Cerebellar cortex (tissue), 1 donor: ENCODE measurements around the gene PDE11A.
A peak's percentile ranks its signal among the peaks of the same experiment; 100 is the strongest.

Experiments
- DNase-seq: peaks from one replicate; pipeline ENCODE4 v3.0.0-alpha.2; 2015; ENCODE audit warnings: low spot score

The PDE11A gene

DNA sequence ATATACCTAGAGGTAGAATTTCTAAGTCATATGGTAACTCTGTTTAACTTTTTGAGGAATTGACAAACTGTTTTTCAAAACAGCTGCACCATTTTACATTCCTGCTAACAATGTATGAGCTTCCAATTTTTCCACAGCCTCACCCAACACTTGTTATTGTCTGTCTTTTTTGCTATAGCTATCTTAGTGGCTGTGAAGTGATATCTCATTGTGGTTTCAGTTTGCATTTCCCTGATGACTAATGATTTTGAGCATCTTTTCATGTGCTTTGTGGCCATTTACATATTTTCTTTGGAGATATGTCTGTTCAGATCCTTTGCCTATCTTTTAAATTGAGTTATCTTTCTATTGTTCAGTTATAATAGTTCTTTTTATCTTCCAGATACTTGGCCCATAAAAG lies 406.2 kb downstream of the PDE11A start:
- DNase-seq = no peak

DNA sequence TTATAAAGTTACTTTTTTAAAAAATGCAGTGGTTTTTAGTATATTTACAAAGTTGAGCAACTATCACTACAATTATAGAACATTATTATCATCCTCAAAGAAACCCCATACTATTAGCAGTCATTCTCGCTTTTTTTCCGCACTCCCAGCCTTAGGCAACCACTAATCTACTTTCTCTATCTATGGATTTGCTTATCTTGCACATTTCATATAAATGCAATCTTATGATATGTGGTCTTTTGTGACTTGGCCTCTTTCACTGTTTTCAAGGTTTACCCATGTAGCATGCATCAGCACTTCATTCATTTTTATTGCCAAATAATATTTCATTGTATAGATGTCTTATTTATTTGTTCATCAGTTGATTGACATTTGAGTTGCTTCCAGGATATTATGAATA lies 406.6 kb downstream of the PDE11A start:
- no peak for DNase-seq

DNA sequence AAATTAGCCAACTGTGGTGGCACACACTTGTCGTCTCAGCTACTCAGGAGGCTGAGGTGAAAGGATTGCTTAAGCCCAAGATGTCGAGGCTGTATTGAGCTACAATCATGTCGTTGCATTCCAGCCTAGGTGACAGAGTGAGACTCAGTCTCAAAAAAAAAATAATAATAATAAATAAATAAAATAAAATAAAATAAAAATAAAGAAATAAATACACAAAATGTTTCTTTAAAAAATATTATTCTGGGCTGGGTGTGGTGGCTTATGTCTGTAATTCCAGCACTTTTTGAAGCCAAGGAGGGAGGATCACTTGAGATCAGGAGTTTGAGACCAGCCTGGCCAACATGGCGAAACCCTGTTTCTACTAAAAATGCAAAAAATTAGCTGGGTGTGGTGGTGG lies 407.2 kb downstream of the PDE11A start:
- DNase-seq = no peak

DNA sequence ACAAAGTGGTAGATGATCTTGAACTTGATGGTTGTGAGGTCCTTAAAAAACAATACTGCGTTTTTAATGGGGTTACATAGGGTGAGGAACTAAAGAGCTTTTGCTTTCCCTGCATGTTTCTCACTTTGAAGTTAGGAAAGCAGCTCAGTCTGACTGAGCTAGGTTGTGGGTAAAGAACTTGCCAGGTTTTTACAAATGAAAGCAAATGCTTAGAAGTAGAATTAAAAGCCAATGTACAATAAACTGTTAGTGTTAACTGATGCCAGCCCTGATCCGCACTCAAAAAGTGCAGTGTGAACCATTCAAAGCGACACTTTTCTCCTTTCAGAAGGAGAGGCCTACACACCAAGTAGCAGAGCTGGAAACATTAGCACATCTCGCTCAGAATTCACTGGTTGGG lies 409.7 kb downstream of the PDE11A start:
- no peak for DNase-seq

GRCh38 chr2:177660742-177661141 lies 411.8 kb downstream of the PDE11A start:
- no peak for DNase-seq

DNA sequence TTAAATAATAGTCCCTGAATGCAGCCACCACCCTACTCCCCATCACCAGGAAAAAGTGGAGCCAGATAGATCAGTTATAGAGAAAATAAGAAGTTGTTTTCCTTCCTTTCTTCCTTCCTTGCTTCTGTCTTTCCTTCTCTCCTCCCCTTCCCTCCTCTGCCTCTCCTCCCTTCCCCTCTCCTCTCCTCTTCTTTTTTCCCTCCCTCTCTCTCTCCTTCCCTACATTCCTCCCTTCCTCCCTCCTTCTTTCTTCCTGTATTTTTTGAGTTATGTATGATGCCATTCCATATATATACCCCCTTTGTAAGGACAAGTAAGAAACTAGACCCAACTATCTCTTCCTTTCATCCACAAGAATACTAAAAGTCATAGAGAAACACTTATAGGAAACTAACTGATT lies 414.3 kb downstream of the PDE11A start:
- DNase-seq = no peak

DNA sequence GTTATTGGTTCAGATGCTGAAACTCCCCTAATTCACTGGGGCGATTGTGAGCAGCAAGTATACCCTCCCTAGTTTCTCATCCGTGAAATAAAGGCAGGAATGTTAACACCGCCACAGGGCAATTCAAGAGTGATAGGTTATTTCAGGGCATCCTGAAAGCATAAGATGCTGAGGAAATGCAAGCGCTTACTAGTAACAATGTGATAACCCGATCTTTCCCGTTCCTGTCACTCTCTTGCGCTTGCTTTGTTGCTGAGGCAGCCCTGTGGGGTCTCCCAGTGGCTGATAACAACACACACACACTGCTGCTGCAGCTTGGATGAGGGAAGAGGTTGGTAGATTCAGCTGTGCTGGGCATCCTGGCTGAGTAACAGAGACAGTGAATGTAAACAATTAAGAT lies 420.7 kb downstream of the PDE11A start:
- no peak for DNase-seq

DNA sequence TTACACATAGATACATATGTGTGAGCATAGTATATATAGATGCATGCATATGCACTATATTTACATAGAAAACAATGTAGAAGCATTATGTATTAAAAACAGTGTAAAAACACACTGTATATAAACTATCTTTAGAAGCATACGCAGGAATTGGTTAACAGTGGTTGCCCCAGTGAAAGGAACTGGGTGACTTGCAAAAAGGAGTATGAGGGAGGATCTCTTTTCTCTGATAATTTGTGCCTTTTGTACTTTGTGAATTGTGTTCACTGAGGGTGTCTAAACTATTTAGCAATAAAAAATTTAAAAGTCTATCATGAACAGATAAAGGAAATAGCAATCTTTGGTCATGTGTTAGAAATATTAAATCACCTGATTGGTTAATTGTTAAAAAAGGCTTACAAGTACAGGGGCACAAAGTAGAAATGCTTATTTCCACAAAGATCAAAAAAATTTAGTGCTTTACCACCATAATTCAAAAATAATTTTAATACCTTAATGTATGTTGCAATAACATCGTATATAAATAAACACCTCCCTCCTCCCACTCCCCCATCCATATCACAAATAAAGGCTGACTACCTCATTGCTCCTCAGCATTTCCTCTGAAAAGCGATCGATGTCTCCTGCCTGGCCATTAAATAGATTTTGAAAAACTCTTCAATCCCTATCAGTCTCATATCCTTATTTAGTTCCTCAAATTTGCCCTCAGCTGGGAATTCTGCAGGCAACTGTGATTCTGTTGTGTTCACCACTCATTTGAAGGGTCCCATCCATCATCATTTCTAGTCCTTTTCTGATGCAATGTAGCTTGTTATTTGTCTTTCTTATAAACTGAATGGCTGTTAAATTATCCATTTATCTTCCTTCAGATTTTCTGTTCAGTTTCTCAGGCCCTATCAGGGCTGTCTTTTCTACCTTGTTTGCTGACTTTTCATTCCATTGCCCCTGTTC lies 422.7 kb downstream of the PDE11A start:
- DNase-seq = no peak

DNA sequence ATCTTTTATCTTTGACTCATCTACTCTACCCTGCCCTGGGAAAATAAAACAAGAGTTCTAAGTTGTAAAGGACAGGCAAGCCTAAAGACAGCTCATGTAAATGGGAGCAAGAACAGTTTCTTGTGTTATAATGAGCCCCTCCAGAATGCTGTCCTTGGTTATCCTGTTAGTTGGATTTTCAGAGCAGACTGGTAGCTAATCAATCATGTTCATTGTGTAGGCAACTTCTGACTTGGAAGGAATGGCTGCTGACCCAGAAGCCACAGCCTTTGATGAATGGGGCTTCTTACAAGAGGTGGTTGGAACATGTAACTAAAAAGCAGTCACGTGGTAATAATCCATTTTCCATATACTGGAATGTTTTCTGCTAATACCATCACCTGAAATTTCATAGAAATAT lies 425.8 kb downstream of the PDE11A start:
- no peak for DNase-seq

DNA sequence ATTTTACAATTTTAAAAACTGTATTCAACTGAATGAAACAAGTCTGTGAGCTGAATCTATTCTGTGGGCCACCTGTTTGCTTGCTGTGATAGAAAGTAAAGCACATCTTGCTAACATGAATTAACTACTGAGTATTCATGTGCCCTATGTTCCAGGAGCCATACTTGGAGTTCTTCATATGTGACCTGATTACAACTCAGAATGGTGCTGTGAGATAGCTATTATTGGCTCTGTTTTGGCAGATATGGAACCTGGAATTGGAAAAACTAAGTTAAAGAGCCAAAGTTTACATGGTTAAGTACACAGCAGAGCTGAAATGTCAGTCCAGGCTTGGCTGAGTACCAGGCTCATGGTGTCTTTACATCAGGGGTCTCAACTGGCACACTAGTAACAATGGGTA lies 426.3 kb downstream of the PDE11A start:
- DNase-seq = no peak

DNA sequence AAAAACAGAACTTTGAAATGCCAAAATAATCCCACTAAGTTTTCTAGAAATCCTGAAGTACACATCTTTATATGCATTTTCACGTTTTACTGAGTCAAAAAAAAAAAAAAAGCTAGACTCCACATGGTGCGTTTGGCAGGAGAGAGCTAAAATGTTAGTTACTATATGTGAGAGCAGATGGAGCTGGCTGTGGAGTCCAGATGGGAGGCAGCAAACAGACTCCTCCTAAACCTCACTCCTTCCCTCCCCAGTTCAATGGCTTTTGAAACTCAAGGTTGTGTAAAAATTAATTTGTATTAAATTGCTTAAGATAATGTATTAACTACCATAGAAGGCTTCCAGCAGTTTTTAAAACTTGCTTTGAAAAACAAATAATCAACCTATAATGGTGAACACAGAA lies 431.2 kb downstream of the PDE11A start:
- peak; percentile 68 for DNase-seq

- no peak for DNase-seq
These were observed 432.2 kb downstream of the PDE11A start for GRCh38 chr2:177640423-177640822.

DNA sequence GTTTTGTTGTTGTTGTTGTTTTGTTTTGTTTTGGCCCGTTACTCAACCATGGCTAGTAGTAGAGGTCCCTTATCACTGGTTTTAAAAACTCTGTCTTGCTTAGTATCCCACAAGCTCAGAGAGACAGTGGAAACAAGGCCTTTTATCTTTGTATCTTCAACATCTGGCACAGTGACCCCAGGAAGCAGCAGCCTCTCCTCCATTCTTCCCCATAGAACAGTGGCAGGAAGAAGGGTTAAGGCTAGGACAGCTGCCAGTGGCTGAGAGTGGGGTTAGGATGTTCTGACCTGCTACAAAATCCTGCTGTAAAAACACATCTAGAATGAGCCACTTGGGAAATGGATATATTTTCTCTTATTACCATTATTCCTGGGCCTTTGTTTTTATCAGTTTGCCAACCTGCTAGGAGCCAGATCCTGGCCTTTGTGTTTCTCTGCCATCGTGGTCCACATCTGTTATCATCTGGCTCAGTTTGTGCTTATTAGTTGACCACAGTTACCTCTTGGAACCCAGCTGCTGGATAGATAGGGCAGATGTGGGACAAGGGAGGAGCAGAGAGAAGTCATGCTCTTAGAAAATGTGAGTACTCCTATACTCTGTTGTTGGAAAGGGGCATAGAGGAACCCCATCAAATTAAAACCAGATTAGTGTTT lies 433.2 kb downstream of the PDE11A start:
- no peak for DNase-seq

DNA sequence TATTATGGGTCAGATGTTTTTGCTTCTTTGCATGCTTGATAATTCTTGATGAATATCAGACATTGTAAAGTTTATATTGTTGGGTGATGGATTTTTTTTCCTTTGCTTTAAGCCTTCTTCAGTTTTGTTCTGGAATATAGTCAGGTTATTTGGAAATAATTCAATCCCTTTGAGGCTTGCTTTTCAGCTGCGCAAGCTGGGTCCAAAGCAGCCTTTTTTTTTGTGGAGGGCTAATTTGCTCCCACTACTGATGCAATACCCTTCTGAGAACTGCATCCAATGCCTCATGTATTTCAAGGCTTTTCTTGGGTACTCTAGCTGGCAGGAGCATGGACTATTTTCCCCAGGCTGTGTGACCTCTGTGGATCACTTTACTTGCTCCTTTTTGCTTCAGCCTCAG lies 434.1 kb downstream of the PDE11A start:
- no peak for DNase-seq

GRCh38 chr2:177636672-177637071 lies 435.9 kb downstream of the PDE11A start:
- no peak for DNase-seq

GRCh38 chr2:177635696-177636095 lies 436.9 kb downstream of the PDE11A start:
- DNase-seq = no peak

DNA sequence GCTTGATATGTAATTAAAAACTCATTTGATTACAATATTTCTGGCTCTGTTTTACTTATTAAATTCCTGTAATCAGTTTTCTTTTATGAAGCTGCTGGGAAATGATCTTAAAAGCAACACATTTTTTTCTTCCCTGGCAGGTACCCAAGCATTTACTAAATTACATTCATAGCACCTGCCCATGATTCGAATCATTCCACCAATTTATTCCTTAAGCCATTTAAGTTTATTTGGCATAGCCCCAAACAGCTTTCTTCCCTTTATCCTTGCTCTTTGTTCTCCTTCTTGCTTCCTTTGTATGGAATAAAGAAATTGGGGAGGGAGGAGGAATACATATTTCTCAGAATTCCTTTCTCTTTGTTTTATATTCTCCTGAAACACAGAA lies 438.7 kb downstream of the PDE11A start:
- no peak for DNase-seq

DNA sequence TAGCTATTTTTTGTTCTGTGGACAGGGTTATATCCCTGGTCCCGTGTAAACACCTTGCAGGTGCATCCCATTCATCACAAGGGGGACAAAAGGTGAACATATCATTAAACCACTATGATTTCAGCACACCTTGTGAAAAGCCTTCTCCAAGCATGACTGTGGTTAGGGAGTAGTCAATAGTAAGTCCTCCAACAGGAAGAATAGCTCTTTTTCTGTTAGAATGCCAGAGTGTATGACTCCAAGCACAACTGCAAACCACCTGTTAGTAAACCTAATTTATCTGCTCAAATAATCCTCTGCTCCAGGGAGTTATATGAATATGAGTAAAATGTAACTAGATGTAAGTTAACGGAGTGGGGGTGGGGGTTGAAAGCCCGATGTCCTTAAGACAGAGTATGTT lies 439.5 kb downstream of the PDE11A start:
- no peak for DNase-seq

- no peak for DNase-seq
These were observed 440.9 kb downstream of the PDE11A start for GRCh38 chr2:177631680-177632079.

DNA sequence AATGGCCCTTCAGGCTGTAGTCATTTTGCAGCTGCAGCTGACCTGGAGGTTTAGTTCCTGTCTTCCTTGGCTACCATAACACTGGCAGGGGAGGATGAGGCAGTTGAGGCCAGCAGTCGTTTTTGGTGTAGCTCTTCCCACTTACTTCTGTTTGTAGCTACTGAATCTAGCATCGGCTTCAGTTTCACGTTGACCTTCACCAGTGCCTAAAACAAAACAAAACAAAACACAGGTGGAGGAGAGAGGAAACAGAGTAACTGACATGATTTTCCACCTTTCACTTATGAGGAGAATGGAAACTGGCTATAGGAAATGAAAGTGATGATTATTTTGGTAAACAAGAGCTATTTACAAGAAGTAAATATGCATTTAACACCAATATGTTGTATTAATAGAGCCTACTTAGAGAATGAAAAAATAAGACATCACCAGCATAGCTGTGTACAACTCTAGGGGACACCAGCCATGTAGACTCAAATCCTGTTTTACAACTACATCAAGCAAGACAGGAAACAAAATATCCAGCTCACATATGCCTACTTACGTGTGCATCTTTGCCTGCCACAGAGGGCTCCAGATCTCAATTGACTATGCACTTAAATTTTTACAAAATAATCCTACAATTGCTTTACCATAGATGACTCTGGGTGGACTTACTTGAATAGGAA lies 443.1 kb downstream of the PDE11A start:
- no peak for DNase-seq

DNA sequence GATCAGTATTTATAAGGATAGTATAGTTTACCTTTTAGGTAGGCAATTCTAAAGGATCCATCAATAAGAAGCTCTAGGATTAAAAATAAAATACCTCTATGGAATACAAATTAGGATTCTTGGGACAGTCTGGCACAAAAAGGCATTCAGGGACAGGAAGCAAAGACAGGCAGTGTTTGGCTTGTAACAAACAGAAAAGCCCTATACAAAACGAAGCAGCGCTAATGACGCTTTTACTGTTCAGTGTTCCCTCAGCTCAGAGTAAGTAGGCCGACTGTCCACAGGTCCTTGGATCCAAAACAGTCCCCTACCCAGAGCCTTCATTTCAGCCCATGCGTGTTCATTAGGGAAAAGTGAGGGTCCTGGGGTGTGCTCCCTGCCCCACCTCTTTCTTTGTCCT lies 443.7 kb downstream of the PDE11A start:
- no peak for DNase-seq

- peak; percentile 80 for DNase-seq
These were observed 446.6 kb downstream of the PDE11A start for GRCh38 chr2:177625744-177626650.
